Fibroblast of villous mesenchyme (primary cell): ENCODE measurements around the gene BMI1. TPM values are rescaled to one million over a fixed set of nuclear protein-coding genes. Genes with fewer than 3 reads are reported as not detected.

Experiments
- DNase-seq: peaks from one replicate; pipeline ENCODE4 v3.0.0-alpha.2; 2010; ENCODE audit warnings: low read depth
- H3K4me3 ChIP-seq: 2 replicates; pipeline ENCODE4 v1.5.1; 2011; ENCODE audit warnings: low read depth, mild to moderate bottlenecking, low read length
- small RNA-seq: library from RNA; depleted of rRNA; stranded (forward); fragments of <200 nt; gene quantifications from one replicate; pipeline ENCODE3, GENCODE V24; 2012
- total RNA-seq: library from RNA; depleted of rRNA; stranded (reverse); fragments of >200 nt; gene quantifications from 2 replicates; pipeline ENCODE4 v1.2.3, GENCODE V29; 2012
- TF ChIP-seq, protein P1 (sequence below): IDR thresholded peaks from 2 replicates; pipeline ENCODE4 v1.5.1; 2012; ENCODE audit warnings: low read depth, mild to moderate bottlenecking, low read length; ENCODE audit not compliant: insufficient read depth

The BMI1 gene
- total RNA-seq, 1 donor: 43.2 TPM

DNA sequence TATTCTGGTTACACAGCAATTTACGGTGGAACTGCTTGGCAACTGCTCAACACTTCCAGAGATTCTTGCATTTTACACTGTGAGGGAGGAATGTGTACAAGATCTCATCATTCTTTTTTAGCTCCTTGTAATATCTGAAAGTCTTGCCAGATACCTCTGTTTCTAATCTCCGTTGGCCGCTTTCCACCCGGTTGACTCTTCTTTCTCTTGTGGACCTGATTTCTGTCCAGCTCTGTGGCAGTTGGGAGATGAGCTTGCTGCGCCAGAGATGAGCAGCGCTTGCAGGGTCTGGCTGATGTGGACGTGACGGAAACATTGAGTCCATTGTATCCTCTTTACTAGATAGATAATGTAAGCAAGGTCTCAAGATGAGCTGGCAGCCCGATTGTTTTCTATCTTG lies 52.0 kb downstream of the BMI1 start:
- peak; percentile 18 for DNase-seq

DNA sequence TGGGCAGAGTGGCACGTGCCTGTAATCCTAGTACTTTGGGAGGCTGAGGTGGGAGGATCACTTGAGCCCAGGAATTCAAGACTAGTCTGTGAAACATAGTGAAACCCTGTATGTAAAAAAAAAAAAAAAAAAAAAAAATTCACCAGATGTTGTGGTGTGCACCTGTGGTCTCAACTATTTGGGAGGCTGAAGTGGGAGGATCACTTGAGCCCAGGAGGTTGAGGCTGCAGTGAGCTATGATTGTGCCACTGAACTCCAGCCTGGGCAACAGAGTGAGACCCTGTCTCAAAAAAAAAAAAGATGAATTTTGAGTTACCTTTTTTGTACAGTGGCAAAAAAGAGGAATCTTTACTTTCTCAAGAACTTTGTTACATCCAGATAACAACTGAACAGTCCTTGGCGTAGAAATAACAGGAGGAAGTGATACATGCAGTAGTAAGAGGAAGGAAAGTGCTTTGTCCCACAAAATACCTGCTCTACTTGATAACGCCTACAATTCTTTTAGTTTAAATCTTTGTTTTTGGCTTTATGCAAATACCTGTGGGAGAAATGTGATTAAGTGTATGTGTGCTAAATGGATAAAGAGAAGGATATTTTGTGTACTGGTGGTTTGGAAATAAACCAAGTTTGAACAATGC lies 53.7 kb downstream of the BMI1 start:
- H3K4me3 ChIP-seq: no peak overlapping the region
- TF ChIP-seq, protein P1, sequence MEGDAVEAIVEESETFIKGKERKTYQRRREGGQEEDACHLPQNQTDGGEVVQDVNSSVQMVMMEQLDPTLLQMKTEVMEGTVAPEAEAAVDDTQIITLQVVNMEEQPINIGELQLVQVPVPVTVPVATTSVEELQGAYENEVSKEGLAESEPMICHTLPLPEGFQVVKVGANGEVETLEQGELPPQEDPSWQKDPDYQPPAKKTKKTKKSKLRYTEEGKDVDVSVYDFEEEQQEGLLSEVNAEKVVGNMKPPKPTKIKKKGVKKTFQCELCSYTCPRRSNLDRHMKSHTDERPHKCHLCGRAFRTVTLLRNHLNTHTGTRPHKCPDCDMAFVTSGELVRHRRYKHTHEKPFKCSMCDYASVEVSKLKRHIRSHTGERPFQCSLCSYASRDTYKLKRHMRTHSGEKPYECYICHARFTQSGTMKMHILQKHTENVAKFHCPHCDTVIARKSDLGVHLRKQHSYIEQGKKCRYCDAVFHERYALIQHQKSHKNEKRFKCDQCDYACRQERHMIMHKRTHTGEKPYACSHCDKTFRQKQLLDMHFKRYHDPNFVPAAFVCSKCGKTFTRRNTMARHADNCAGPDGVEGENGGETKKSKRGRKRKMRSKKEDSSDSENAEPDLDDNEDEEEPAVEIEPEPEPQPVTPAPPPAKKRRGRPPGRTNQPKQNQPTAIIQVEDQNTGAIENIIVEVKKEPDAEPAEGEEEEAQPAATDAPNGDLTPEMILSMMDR: no peak
- no peak for DNase-seq

More for the DNA sequence above, 52.0 kb downstream of the BMI1 start:
- H3K4me3 ChIP-seq: no peak overlapping the region
- TF ChIP-seq, protein P1: no peak

DNA sequence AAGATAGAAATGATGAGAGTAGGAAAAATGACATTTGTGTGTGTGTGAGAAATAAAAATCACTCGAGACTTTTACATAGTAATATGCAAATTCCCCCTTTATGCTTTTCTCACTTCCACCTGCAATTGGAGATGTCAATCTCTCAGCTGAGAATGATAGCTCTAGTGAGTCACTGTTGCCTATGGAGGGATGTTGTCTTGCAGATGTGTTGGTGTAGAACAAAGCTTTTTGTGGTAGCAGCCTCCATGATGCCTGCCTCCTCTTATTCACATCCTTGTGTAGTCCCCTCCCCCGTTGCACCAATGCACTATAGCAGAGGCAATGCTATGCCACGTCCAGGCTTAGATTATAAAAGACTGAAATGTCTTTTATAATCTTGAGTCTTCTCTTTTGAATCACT lies 58.2 kb downstream of the BMI1 start:
- TF ChIP-seq, protein P1: no peak
- H3K4me3 ChIP-seq: no peak overlapping the region
- DNase-seq: no peak

Small RNA genes lying within 50 kb of the gene (small RNA-seq; reads per million reads assigned to genes)
- gene AL158211.3: not detected

Other genes with a start within 250 kb of the BMI1 start
- not detected in 2 replicates for gene EBLN1, start 103.1 kb upstream of the BMI1 start, total RNA-seq
- gene COMMD3, start 4.7 kb upstream of the BMI1 start, total RNA-seq: 32.9 and 38.4 TPM in 2 replicates
- not detected in 2 replicates for gene SPAG6, start 24.4 kb downstream of the BMI1 start, total RNA-seq